ENCODE results near the gene GIGYF1.

The GIGYF1 gene

GRCh38 chr7:100710452-100710851 is 16.4 kb upstream of the GIGYF1 start:
- Histone ChIP-seq H3K4me2 (ENCODE audit: low read depth, low read length) (no peak overlapping the region), H3K79me2 (ENCODE audit: low read length) (peaks cover 16% of the 10 kb centered on the region), H3K36me3 (replicated peaks; ENCODE audit: insufficient read depth, low read length) (no peaks in the 10 kb centered on the region; the same call in 1 of the 2 replicates), H3K9me3 (replicated peaks; ENCODE audit: insufficient read depth, low read length) (no peaks in the 10 kb centered on the region), H3K4me1 (ENCODE audit: low read length) (0 out of 2 replicates have a peak, but pooled peaks cover 4% of the 10 kb centered on the region), H3K9me2 (replicated peaks; ENCODE audit: insufficient read depth, low read length) (no peaks in the 10 kb centered on the region), H2AFZ (ENCODE audit: low read length) (no peak overlapping the region), H3K4me3 (ENCODE audit: low read length) (no peak overlapping the region), H4K20me1 (ENCODE audit: insufficient read depth, low read length) (no peaks in the 10 kb centered on the region), H3K9ac (ENCODE audit: low read length) (no peak overlapping the region), H3F3A (ENCODE audit: insufficient read depth, low read length) (peaks cover 3% of the 10 kb centered on the region; the same call in 1 of the 2 replicates), H3K27ac (ENCODE audit: low read length) (no peak overlapping the region), H3K27me3 (replicated peaks; ENCODE audit: insufficient read depth, low read length) (peaks cover 14% of the 10 kb centered on the region)
- no peak for DNase-seq
- TF ChIP-seq EZH2phosphoT487 (IDR thresholded peaks at IDR 0.05; ENCODE audit: low read length) (no peak), CTCF (IDR thresholded peaks at IDR 0.05; ENCODE audit: low read length) (no peak), EZH2 (optimal IDR thresholded peaks at IDR 0.05; ENCODE audit: low read depth, low read length) (no peak)

DNA sequence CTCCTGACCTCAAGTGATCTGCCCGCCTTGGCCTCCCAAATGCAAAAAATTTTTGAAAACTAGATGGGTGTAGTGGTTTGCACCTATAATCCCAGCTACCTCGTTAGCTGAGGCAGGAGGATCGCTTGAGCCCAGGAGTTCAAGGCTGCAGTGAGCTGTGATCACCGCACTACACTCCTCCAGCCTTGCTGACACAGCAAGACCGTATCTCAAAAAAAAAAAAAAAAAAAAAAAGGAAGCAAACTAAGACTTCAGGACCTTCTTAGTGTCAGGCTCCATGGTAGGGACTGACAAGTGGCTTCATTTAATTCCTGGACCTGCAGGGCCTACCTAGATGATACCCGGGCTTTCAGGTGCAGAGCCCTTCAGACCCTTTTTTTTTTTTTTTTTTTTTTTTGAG is 14.3 kb upstream of the GIGYF1 start:
- H3K9me2 ChIP-seq (replicated peaks; ENCODE audit: insufficient read depth, low read length): no peaks in the 10 kb centered on the region
- peaks cover 16% of the 10 kb centered on the region for H3K79me2 ChIP-seq (ENCODE audit: low read length)
- H3K9ac ChIP-seq (ENCODE audit: low read length): no peak overlapping the region
- H3F3A ChIP-seq (ENCODE audit: insufficient read depth, low read length): peaks cover 4% of the 10 kb centered on the region; the same call in 1 of the 2 replicates
- no peak overlapping the region for H3K4me3 ChIP-seq (ENCODE audit: low read length)
- no peak overlapping the region for H3K4me2 ChIP-seq (ENCODE audit: low read depth, low read length)
- no peak overlapping the region for H3K27ac ChIP-seq (ENCODE audit: low read length)
- no peaks in the 10 kb centered on the region; the same call in 1 of the 2 replicates for H3K36me3 ChIP-seq (replicated peaks; ENCODE audit: insufficient read depth, low read length)
- no peaks in the 10 kb centered on the region for H3K9me3 ChIP-seq (replicated peaks; ENCODE audit: insufficient read depth, low read length)
- H2AFZ ChIP-seq (ENCODE audit: low read length): no peak overlapping the region
- no peaks in the 10 kb centered on the region for H4K20me1 ChIP-seq (ENCODE audit: insufficient read depth, low read length)
- H3K4me1 ChIP-seq (ENCODE audit: low read length): peaks cover 8% of the 10 kb centered on the region; the same call in 1 of the 2 replicates
- no peak for TF ChIP-seq CTCF (IDR thresholded peaks at IDR 0.05; ENCODE audit: low read length)
- peaks cover 4% of the 10 kb centered on the region for H3K27me3 ChIP-seq (replicated peaks; ENCODE audit: insufficient read depth, low read length)
- no peak for DNase-seq

DNA sequence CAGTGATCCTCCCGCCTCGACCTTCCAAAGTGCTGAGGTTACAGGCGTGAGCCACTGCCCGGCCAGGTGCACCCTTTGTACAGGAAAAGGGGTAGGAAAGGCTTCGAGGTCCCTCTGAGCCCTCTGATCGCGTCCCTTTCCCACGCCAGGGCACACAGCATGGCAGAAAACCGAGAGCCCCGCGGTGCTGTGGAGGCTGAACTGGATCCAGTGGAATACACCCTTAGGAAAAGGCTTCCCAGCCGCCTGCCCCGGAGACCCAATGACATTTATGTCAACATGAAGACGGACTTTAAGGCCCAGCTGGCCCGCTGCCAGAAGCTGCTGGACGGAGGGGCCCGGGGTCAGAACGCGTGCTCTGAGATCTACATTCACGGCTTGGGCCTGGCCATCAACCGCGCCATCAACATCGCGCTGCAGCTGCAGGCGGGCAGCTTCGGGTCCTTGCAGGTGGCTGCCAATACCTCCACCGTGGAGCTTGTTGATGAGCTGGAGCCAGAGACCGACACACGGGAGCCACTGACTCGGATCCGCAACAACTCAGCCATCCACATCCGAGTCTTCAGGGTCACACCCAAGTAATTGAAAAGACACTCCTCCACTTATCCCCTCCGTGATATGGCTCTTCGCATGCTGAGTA is 12.7 kb upstream of the GIGYF1 start:
- H3K27ac ChIP-seq (ENCODE audit: low read length): no peak overlapping the region
- peak overlapping the region; percentile 95 for H3K9ac ChIP-seq (ENCODE audit: low read length)
- no peaks in the 10 kb centered on the region for H3K9me3 ChIP-seq (replicated peaks; ENCODE audit: insufficient read depth, low read length)
- no peaks in the 10 kb centered on the region for H4K20me1 ChIP-seq (ENCODE audit: insufficient read depth, low read length)
- H3K36me3 ChIP-seq (replicated peaks; ENCODE audit: insufficient read depth, low read length): no peaks in the 10 kb centered on the region; the same call in 1 of the 2 replicates
- H3K9me2 ChIP-seq (replicated peaks; ENCODE audit: insufficient read depth, low read length): no peaks in the 10 kb centered on the region
- H3K4me2 ChIP-seq (ENCODE audit: low read depth, low read length): peak overlapping the region; percentile 88
- no peak for DNase-seq
- H3F3A ChIP-seq (ENCODE audit: insufficient read depth, low read length): peaks cover 4% of the 10 kb centered on the region; the same call in 1 of the 2 replicates
- TF ChIP-seq CTCF (IDR thresholded peaks at IDR 0.05; ENCODE audit: low read length) (no peak), EZH2 (optimal IDR thresholded peaks at IDR 0.05; ENCODE audit: low read depth, low read length) (no peak), EZH2phosphoT487 (IDR thresholded peaks at IDR 0.05; ENCODE audit: low read length) (no peak)
- H2AFZ ChIP-seq (ENCODE audit: low read length): peak overlapping the region; percentile 89; the same call in 1 of the 2 replicates
- H3K27me3 ChIP-seq (replicated peaks; ENCODE audit: insufficient read depth, low read length): peaks cover 20% of the 10 kb centered on the region
- H3K4me3 ChIP-seq (ENCODE audit: low read length): peak overlapping the region; percentile 96
- H3K79me2 ChIP-seq (ENCODE audit: low read length): peaks cover 16% of the 10 kb centered on the region
- peaks cover 8% of the 10 kb centered on the region; the same call in 1 of the 2 replicates for H3K4me1 ChIP-seq (ENCODE audit: low read length)

Measured in MM.1S (cell line).